Common myeloid progenitor, CD34-positive (primary cell): Measurements from ENCODE around the gene FOXP3.

Experiments used
- CTCF ChIA-PET: fragments of 350-600 bp; sonication (Branson Sonifier 250); formaldehyde crosslinking; loops from one replicate; lab custom pipeline; 2021; ENCODE audit warnings: antibody characterized with exemption; lab: Charles Lee
- POLR2A ChIA-PET: fragments of 350-600 bp; sonication (Branson Sonifier 250); formaldehyde crosslinking; loops from one replicate; lab custom pipeline; 2021; ENCODE audit warnings: antibody characterized with exemption; lab: Charles Lee
- DNase-seq, 3 donors: peaks; one replicate each; pipeline versions ENCODE4 v3.0.0 to v3.0.0-alpha.2; 2013
- H3K27ac ChIP-seq, 2 experiments: 1 replicate in 1 of 2; 2 replicates in 1 of 2; pipeline ENCODE4 v1.7.0; 2013; ENCODE audit warnings: inconsistent platforms in 2 of 2, low read length in 2 of 2, mild to moderate bottlenecking in 2 of 2, low read depth in 1 of 2, moderate library complexity in 1 of 2; ENCODE audit not compliant: severe bottlenecking in 2 of 2, insufficient read depth in 1 of 2, poor library complexity in 1 of 2
- H3K27me3 ChIP-seq, 5 experiments: replicated peaks in 2 of 5; 1 replicate in 3 of 5; 2 replicates in 2 of 5; pipeline versions ENCODE4 v1.6.1 to v1.7.0; 2013; ENCODE audit warnings: low read length in 4 of 5, mild to moderate bottlenecking in 2 of 5, moderate library complexity in 2 of 5, inconsistent platforms in 1 of 5; ENCODE audit not compliant: insufficient read depth in 5 of 5, control insufficient read depth in 4 of 5
- H3K36me3 ChIP-seq, 4 experiments: 1 replicate in 2 of 4; 2 replicates in 2 of 4; pipeline versions ENCODE4 v1.6.1 to v1.7.0; 2013; ENCODE audit warnings: low read length in 3 of 4, control low read depth in 1 of 4, mild to moderate bottlenecking in 1 of 4; ENCODE audit not compliant: control insufficient read depth in 4 of 4, insufficient read depth in 4 of 4
- H3K4me1 ChIP-seq, 4 experiments: 1 replicate in 3 of 4; 2 replicates in 1 of 4; pipeline versions ENCODE4 v1.6.1 to v1.7.1; 2013; ENCODE audit warnings: low read length in 3 of 4, mild to moderate bottlenecking in 3 of 4, control low read depth in 1 of 4, inconsistent platforms in 1 of 4, moderate library complexity in 1 of 4; ENCODE audit not compliant: control insufficient read depth in 4 of 4, insufficient read depth in 4 of 4; ENCODE audit errors: control extremely low read depth in 1 of 4
- H3K4me3 ChIP-seq, 7 experiments: 1 replicate in 4 of 7; 2 replicates in 3 of 7; pipeline versions ENCODE4 v1.5.1 to v1.7.0; 2013; ENCODE audit warnings: mild to moderate bottlenecking in 7 of 7, low read length in 6 of 7, moderate library complexity in 6 of 7, inconsistent platforms in 2 of 7, low read depth in 2 of 7, control low read depth in 1 of 7; ENCODE audit not compliant: insufficient read depth in 4 of 7, control insufficient read depth in 1 of 7; ENCODE audit errors: extremely low read depth in 1 of 7
- H3K9me3 ChIP-seq, 5 experiments: 1 replicate in 4 of 5; 2 replicates in 1 of 5; pipeline versions ENCODE4 v1.6.1 to v1.7.1; 2013; ENCODE audit warnings: low read length in 4 of 5, mild to moderate bottlenecking in 2 of 5, inconsistent platforms in 1 of 5, low read depth in 1 of 5, moderate library complexity in 1 of 5; ENCODE audit not compliant: control insufficient read depth in 4 of 5, insufficient read depth in 2 of 5; ENCODE audit errors: control extremely low read depth in 1 of 5
- WGBS: methylation state at CpG from one replicate; pipeline ENCODE4 v1.1.5; 2013; ENCODE audit not compliant: insufficient coverage; 5-methylcytosine and 5-hydroxymethylcytosine counted together

The FOXP3 gene

DNA sequence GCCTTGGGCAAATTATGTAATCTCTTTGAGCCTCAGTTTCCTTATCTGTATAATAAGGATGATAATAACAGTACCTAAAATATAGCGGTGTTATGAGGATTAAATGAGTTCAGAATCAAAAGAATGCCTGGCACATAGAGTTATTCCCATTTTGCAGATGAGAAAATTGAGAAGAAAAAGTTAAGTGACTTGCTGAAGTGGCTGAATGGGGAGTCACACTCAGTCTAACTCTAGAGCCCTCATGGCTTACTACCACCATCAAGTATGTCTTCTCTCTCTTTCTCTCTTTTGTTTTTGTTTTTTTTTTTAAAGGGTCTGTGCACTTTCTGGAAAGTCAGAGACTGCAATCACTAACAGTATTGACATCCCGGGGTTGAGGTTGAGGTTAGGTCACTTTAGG is 32.0 kb downstream of the FOXP3 start:
- ChIA-PET POLR2A (interaction anchor here (0.7 kb wide), 1 partner anchor 15 kb away, joined by 3 read pairs; no protein-coding TSS in a partner anchor), CTCF (no interaction called here)
- DNase-seq, result no peak
- Histone ChIP-seq H3K9me3 (no peaks in the 10 kb centered on the region), H3K4me1 (peaks cover 0 to 29% (median 18%) of the 10 kb centered on the region in 4 experiments), H3K27me3 (no peaks in the 10 kb centered on the region), H3K4me3 (no peak overlapping the region), H3K27ac (no peak overlapping the region), H3K36me3 (no peaks in the 10 kb centered on the region)
- no CpG with 5 or more reads among the region's 2 CpGs for WGBS

DNA sequence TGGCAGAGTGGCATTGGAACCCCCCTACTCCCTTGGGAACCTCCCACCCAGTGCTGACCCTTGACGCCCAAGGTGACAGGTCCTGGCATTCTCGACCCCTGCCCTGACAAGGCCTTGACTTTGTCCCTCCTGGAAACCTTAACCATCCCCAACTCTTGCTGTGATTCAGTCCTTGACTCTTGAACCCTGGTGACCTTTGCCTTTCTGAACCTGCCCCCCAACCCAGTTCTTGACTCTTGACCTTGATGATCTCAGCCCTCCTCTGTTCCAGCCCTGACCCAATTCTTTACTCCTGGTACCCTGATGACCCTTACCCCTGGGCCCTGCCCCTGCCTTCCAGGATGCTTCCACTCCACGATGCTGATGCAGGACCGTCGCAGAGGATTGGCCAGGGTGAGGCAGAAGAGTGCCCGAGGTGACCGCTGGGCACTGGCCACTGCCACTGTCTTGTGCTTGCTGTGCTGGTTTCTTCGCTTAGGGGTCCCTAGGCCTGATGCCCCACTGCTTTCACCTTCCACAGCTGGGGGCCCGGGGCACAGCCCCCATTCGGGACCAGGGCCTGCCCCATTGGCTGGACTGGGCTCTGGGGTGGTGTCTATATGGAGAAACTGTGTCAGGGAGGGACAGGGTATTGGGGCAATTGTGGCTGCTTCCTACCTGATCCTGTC is 33.0 kb downstream of the FOXP3 start:
- DNase-seq, result no peak
- ChIA-PET CTCF (no interaction called here), POLR2A (interaction anchor here (0.7 kb wide), 1 partner anchor 14 kb away, joined by 3 read pairs; no protein-coding TSS in a partner anchor)
- Histone ChIP-seq H3K36me3 (no peaks in the 10 kb centered on the region), H3K27ac (no peak overlapping the region), H3K4me3 (peak overlapping the region in 3 of 7 experiments; percentile 66 to 76 (median 71)), H3K4me1 (peaks cover 0 to 19% (median 10%) of the 10 kb centered on the region in 4 experiments), H3K27me3 (no peaks in the 10 kb centered on the region), H3K9me3 (no peaks in the 10 kb centered on the region)
- WGBS, result 86% methylated on average over 10 of the region's 10 CpGs

DNA sequence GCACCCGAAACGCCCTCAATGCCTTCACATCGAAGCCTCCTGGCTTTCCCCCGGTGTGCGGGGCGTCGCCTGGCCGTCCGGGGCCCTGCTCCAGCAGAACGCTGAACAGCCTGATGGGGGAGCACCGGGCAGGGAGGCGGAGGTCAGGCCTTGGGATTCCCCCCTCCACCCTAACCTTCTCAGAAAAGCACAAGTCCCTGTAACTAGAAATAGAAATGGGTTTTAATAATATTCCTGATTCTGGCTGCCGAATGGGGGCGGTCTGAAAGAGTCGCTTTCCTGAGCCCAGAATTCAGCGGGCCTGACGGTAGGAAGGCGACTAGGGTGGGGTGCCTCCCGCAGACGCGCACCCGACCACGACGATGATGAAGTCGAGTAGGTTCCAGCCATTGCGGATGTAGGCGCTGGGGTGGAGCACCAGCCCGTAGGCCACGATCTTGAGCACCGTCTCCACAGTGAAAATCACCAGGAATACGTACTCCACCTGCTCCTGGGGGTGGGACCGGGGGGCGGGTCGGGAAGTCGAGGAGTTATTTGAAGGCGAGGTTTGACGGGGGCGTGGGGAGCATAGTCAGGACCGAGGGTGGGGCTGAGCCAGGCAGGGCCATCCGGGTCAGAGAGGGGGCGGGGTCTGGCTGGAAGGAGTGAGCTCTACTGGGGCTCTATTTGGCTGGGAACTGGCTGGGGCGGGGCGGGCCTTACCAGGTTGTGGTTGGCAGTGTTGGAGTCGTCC is 33.8 kb downstream of the FOXP3 start:
- H3K27ac ChIP-seq, result no peak overlapping the region
- peak overlapping the region; percentile 13 to 76 (median 44) for H3K4me3 ChIP-seq
- ChIA-PET POLR2A (no interaction called here), CTCF (interaction anchor here (1.1 kb wide), 1 partner anchor 21 kb away, joined by 3 read pairs; no protein-coding TSS in a partner anchor)
- H3K27me3 ChIP-seq, result no peaks in the 10 kb centered on the region
- WGBS, result 47% methylated on average over 40 of the region's 44 CpGs
- H3K9me3 ChIP-seq, result no peaks in the 10 kb centered on the region
- peaks cover 0 to 13% (median 7%) of the 10 kb centered on the region in 4 experiments for H3K4me1 ChIP-seq
- DNase-seq, result peak; percentile 51 to 73 (median 69)
- no peaks in the 10 kb centered on the region for H3K36me3 ChIP-seq

- Histone ChIP-seq H3K4me1 (peaks cover 0 to 12% (median 7%) of the 10 kb centered on the region in 4 experiments), H3K27ac (no peak overlapping the region), H3K9me3 (no peaks in the 10 kb centered on the region), H3K36me3 (no peaks in the 10 kb centered on the region), H3K27me3 (no peaks in the 10 kb centered on the region), H3K4me3 (no peak overlapping the region)
- ChIA-PET POLR2A (no interaction called here), CTCF (interaction anchor here (1.0 kb wide), 1 partner anchor 39 kb away, joined by 3 read pairs; no protein-coding TSS in a partner anchor)
- no peak for DNase-seq
- WGBS, result 85% methylated on average over 17 of the region's 17 CpGs
These were observed 36.3 kb downstream of the FOXP3 start for GRCh38 chrX:49228185-49228584.

DNA sequence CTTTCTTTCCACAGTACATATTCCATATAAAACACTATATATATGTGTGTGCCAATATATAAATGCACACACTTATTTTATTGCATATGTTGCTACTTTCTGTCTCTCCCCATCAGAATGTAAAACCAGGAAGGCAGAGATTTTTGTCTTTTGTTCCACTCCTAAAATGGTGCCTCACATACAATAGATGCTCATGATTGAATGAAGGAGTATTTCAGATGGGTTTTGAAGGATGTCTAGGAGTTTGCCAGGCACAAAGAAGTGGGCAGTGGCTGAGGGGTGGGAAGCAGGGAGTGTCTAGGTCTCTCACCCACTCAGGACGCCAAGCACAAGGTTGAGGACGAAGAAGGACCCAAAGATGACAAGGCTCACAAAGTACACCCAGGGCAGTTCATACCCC is 36.8 kb downstream of the FOXP3 start:
- DNase-seq, result no peak
- 73% methylated on average over 2 of the region's 2 CpGs for WGBS
- CTCF ChIA-PET, result interaction anchor here (1.0 kb wide), 1 partner anchor 38 kb away, joined by 3 read pairs; no protein-coding TSS in a partner anchor
- Histone ChIP-seq H3K36me3 (no peaks in the 10 kb centered on the region), H3K4me3 (no peak overlapping the region), H3K9me3 (no peaks in the 10 kb centered on the region), H3K27me3 (no peaks in the 10 kb centered on the region), H3K27ac (no peak overlapping the region), H3K4me1 (peaks cover 0 to 12% (median 7%) of the 10 kb centered on the region in 4 experiments)
- POLR2A ChIA-PET, result no interaction called here

- DNase-seq, result no peak
- Histone ChIP-seq H3K9me3 (no peaks in the 10 kb centered on the region), H3K27me3 (no peaks in the 10 kb centered on the region), H3K27ac (no peak overlapping the region), H3K4me3 (no peak overlapping the region), H3K36me3 (no peaks in the 10 kb centered on the region), H3K4me1 (peaks cover 0 to 12% (median 7%) of the 10 kb centered on the region in 4 experiments)
- 96% methylated on average over 9 of the region's 9 CpGs for WGBS
- ChIA-PET POLR2A (no interaction called here), CTCF (no interaction called here)
These were observed 37.6 kb downstream of the FOXP3 start for GRCh38 chrX:49226946-49227345.

GRCh38 chrX:49225858-49226257 is 38.7 kb downstream of the FOXP3 start:
- H3K4me1 ChIP-seq, result peaks cover 0 to 7% (median 6%) of the 10 kb centered on the region in 4 experiments
- no peaks in the 10 kb centered on the region for H3K36me3 ChIP-seq
- WGBS, result 83% methylated on average over 14 of the region's 14 CpGs
- DNase-seq, result no peak
- no peak overlapping the region for H3K4me3 ChIP-seq
- no peaks in the 10 kb centered on the region for H3K9me3 ChIP-seq
- POLR2A ChIA-PET, result no interaction called here
- H3K27me3 ChIP-seq, result no peaks in the 10 kb centered on the region
- no peak overlapping the region for H3K27ac ChIP-seq
- CTCF ChIA-PET, result no interaction called here
